ENCODE results near the gene MT4.

MT4 gene

DNA sequence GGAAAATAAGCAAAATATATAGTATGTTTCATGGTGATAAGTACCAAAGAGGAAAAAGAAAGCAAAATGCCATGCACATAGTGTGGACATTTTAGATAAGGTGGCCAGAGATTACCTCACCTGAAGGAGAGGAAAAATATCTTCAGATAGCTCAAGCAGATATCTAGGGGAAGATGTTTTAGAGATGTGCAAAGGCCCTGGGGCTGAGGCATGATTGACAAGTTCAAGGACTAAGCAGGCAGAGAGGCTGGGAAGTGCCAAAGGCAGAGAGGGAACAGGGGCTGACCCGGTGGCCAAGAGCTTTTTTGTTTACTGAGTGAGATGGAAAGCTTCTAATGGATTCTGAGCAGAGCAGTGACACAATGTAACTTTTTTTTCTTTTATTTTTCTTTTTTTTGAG lies 4.4 kb upstream of the MT4 start:
- no peaks in the 10 kb centered on the region for H3K4me1 ChIP-seq
- H3K4me2 ChIP-seq (ENCODE audit: low read length): no peak overlapping the region
- H3K4me3 ChIP-seq (ENCODE audit: low read depth, low read length): no peak overlapping the region
- TF ChIP-seq, protein P1, sequence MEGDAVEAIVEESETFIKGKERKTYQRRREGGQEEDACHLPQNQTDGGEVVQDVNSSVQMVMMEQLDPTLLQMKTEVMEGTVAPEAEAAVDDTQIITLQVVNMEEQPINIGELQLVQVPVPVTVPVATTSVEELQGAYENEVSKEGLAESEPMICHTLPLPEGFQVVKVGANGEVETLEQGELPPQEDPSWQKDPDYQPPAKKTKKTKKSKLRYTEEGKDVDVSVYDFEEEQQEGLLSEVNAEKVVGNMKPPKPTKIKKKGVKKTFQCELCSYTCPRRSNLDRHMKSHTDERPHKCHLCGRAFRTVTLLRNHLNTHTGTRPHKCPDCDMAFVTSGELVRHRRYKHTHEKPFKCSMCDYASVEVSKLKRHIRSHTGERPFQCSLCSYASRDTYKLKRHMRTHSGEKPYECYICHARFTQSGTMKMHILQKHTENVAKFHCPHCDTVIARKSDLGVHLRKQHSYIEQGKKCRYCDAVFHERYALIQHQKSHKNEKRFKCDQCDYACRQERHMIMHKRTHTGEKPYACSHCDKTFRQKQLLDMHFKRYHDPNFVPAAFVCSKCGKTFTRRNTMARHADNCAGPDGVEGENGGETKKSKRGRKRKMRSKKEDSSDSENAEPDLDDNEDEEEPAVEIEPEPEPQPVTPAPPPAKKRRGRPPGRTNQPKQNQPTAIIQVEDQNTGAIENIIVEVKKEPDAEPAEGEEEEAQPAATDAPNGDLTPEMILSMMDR (IDR thresholded peaks at IDR 0.05): no peak
- H3K9me3 ChIP-seq (ENCODE audit: control insufficient read depth, low read length): no peaks in the 10 kb centered on the region
- H3K36me3 ChIP-seq (ENCODE audit: control insufficient read depth, insufficient read depth, low read length): no peaks in the 10 kb centered on the region
- no peaks in the 10 kb centered on the region for H3K27me3 ChIP-seq (ENCODE audit: control insufficient read depth, insufficient read depth, low read length)
- no peaks in the 10 kb centered on the region for H3K79me2 ChIP-seq
- no peak overlapping the region for H3K9ac ChIP-seq
- no peak overlapping the region for H3K27ac ChIP-seq
- H2AFZ ChIP-seq: no peak overlapping the region

DNA sequence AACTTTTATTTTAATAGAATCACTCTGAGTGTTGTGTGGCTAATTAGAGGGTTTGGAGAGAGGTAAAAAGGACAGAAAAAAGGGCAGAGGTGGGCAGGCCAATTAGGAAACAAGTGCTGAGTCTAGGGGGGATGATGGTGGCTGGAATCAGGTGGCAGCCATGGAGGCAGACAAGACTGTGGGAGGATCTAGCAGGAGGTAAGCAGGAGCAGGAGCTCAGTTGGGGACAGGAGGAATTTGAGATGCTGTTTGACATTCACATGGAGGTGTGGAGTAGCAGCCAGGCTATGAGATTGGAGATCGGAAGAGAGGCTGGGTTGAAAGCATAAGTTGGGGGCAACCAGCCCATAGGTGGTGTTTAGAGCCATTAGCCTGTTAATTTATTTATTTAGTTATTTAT lies 3.7 kb upstream of the MT4 start:
- TF ChIP-seq, protein P1 (IDR thresholded peaks at IDR 0.05): no peak
- no peak overlapping the region for H3K4me3 ChIP-seq (ENCODE audit: low read depth, low read length)
- no peaks in the 10 kb centered on the region for H3K79me2 ChIP-seq
- H3K9ac ChIP-seq: no peak overlapping the region
- no peaks in the 10 kb centered on the region for H3K4me1 ChIP-seq
- H3K36me3 ChIP-seq (ENCODE audit: control insufficient read depth, insufficient read depth, low read length): no peaks in the 10 kb centered on the region
- no peak overlapping the region for H3K27ac ChIP-seq
- H3K27me3 ChIP-seq (ENCODE audit: control insufficient read depth, insufficient read depth, low read length): no peaks in the 10 kb centered on the region
- H2AFZ ChIP-seq: no peak overlapping the region
- H3K9me3 ChIP-seq (ENCODE audit: control insufficient read depth, low read length): no peaks in the 10 kb centered on the region
- H3K4me2 ChIP-seq (ENCODE audit: low read length): no peak overlapping the region

DNA sequence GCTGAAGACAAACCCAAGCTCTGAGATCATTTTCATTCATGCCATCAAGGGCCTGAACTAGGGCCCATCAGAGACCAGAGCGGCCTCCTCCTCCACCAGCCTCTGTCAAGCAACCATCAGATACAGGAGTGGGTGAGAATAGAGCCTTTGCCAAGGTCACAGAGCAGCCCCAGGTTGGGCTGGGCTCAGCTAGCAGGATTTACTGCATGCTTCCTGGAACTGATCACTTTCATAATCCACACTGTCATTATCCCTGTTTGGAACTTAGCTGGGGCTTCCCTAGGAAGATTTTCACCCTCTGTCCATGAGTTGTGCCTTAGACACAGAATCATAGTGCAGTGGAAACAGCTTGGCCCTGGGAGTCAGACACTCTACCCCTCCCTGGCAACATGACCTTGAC lies 5.1 kb downstream of the MT4 start:
- H3K27ac ChIP-seq: no peak overlapping the region
- H3K79me2 ChIP-seq: no peaks in the 10 kb centered on the region
- TF ChIP-seq, protein P1 (IDR thresholded peaks at IDR 0.05): no peak
- no peak overlapping the region for H3K4me2 ChIP-seq (ENCODE audit: low read length)
- no peak overlapping the region for H3K9ac ChIP-seq
- no peaks in the 10 kb centered on the region for H3K27me3 ChIP-seq (ENCODE audit: control insufficient read depth, insufficient read depth, low read length)
- H3K4me1 ChIP-seq: no peaks in the 10 kb centered on the region
- H3K9me3 ChIP-seq (ENCODE audit: control insufficient read depth, low read length): no peaks in the 10 kb centered on the region
- no peak overlapping the region for H2AFZ ChIP-seq
- H3K36me3 ChIP-seq (ENCODE audit: control insufficient read depth, insufficient read depth, low read length): no peaks in the 10 kb centered on the region
- H3K4me3 ChIP-seq (ENCODE audit: low read depth, low read length): no peak overlapping the region

DNA sequence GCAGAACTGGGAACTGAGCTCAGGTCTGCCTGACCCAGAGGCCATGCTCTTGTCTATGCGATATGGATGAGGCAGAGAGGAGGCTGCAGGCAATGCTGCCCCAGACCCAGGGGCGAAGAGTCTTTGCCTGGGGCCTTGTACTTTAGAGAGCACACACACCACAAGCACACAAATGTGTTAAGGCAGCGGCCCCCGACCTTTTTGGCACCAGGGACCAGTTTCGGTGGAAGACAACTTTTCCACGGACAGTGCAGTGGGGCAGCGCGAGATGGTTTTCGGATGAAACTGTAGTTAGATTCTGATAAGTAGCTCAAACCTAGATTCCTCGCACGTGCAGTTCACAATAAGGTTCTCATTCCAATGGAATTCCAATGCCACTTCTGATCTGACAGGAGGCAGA lies 6.7 kb downstream of the MT4 start:
- H3K27me3 ChIP-seq (ENCODE audit: control insufficient read depth, insufficient read depth, low read length): no peaks in the 10 kb centered on the region
- H3K4me3 ChIP-seq (ENCODE audit: low read depth, low read length): no peak overlapping the region
- no peak overlapping the region for H3K4me2 ChIP-seq (ENCODE audit: low read length)
- H3K36me3 ChIP-seq (ENCODE audit: control insufficient read depth, insufficient read depth, low read length): no peaks in the 10 kb centered on the region
- no peak overlapping the region for H3K9ac ChIP-seq
- H3K9me3 ChIP-seq (ENCODE audit: control insufficient read depth, low read length): no peaks in the 10 kb centered on the region
- no peaks in the 10 kb centered on the region for H3K4me1 ChIP-seq
- TF ChIP-seq, protein P1 (IDR thresholded peaks at IDR 0.05): no peak
- no peak overlapping the region for H2AFZ ChIP-seq
- no peak overlapping the region for H3K27ac ChIP-seq
- H3K79me2 ChIP-seq: no peaks in the 10 kb centered on the region

DNA sequence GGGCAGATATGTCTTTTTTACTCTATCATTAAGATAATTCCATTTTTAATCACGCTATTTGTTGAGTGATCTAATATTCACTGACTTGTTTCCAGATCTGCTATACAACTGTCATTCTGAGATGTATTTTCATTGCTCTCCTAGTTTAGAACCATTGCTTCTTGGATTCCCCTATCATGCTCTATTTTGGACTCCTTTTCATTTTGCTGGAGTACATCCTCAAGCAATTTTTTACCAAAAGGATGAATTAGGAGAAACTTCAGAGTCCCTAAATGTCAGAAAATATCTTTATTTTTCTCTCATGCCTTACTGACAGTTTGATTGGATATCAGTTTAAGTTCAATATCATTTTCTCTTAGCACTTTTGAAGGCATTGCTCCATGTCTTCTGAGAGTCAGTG lies 9.8 kb downstream of the MT4 start:
- H3K9ac ChIP-seq: no peak overlapping the region
- no peaks in the 10 kb centered on the region for H3K79me2 ChIP-seq
- no peaks in the 10 kb centered on the region for H3K36me3 ChIP-seq (ENCODE audit: control insufficient read depth, insufficient read depth, low read length)
- H3K4me3 ChIP-seq (ENCODE audit: low read depth, low read length): no peak overlapping the region
- H3K27me3 ChIP-seq (ENCODE audit: control insufficient read depth, insufficient read depth, low read length): no peaks in the 10 kb centered on the region
- H3K27ac ChIP-seq: no peak overlapping the region
- no peak overlapping the region for H2AFZ ChIP-seq
- H3K4me2 ChIP-seq (ENCODE audit: low read length): no peak overlapping the region
- no peaks in the 10 kb centered on the region for H3K4me1 ChIP-seq
- TF ChIP-seq, protein P1 (IDR thresholded peaks at IDR 0.05): no peak
- no peaks in the 10 kb centered on the region for H3K9me3 ChIP-seq (ENCODE audit: control insufficient read depth, low read length)
